Neural progenitor cell (in vitro differentiated cells): ENCODE measurements around the gene CLCN4. TPM values are rescaled to one million over a fixed set of nuclear protein-coding genes. Genes with fewer than 3 reads are reported as not detected.

Source experiments
- DNase-seq: peaks from one replicate; pipeline ENCODE4 v3.0.0-alpha.2; 2016; ENCODE audit warnings: low spot score
- H2AFZ ChIP-seq: fragments of 200-600 bp; sonication (generic); replicated peaks from 2 replicates; pipeline ENCODE4 v1.6.1; 2016; ENCODE audit warnings: antibody characterized with exemption
- H3F3A ChIP-seq: fragments of 200-600 bp; sonication (generic); 2 replicates; pipeline ENCODE4 v1.6.1; 2016; ENCODE audit warnings: antibody characterized with exemption, low read depth
- H3K27ac ChIP-seq: fragments of 200-600 bp; sonication (generic); 2 replicates; pipeline ENCODE4 v1.5.1; 2016; ENCODE audit warnings: mild to moderate bottlenecking
- H3K27me3 ChIP-seq: fragments of 200-600 bp; sonication (generic); 2 replicates; pipeline ENCODE4 v1.6.1; 2016; ENCODE audit warnings: mild to moderate bottlenecking, moderate library complexity
- H3K36me3 ChIP-seq: fragments of 200-600 bp; sonication (generic); 2 replicates; pipeline ENCODE4 v1.5.1; 2016
- H3K4me1 ChIP-seq: fragments of 200-600 bp; sonication (generic); 2 replicates; pipeline ENCODE4 v1.6.1; 2016; ENCODE audit warnings: mixed run types
- H3K4me2 ChIP-seq: fragments of 200-600 bp; sonication (generic); 2 replicates; pipeline ENCODE4 v1.6.1; 2016
- H3K4me3 ChIP-seq: fragments of 200-600 bp; sonication (generic); 2 replicates; pipeline ENCODE4 v1.5.1; 2016
- H3K79me2 ChIP-seq: fragments of 200-600 bp; sonication (generic); 2 replicates; pipeline ENCODE4 v1.6.1; 2016; ENCODE audit warnings: low read depth
- H3K9ac ChIP-seq: fragments of 200-600 bp; sonication (generic); 2 replicates; pipeline ENCODE4 v1.6.1; 2016
- H3K9me3 ChIP-seq: fragments of 200-600 bp; sonication (generic); 2 replicates; pipeline ENCODE4 v1.5.1; 2016; ENCODE audit warnings: low read depth
- H4K20me1 ChIP-seq: fragments of 200-600 bp; sonication (generic); 2 replicates; pipeline ENCODE4 v1.6.1; 2016; ENCODE audit warnings: low read depth
- H3K27ac Mint-ChIP-seq: 3 replicates; pipeline ENCODE4 v1.8.0; 2021; ENCODE audit warnings: mixed read lengths
- H3K27me3 Mint-ChIP-seq: 2 replicates; pipeline ENCODE4 v1.8.0; 2022; ENCODE audit warnings: low read depth, mild to moderate bottlenecking, inconsistent platforms, moderate library complexity, mixed read lengths; ENCODE audit not compliant: insufficient read depth
- H3K36me3 Mint-ChIP-seq: 3 replicates; pipeline ENCODE4 v1.8.0; 2021; ENCODE audit warnings: mixed read lengths
- H3K4me1 Mint-ChIP-seq: 3 replicates; pipeline ENCODE4 v1.8.0; 2021; ENCODE audit warnings: mixed read lengths
- H3K4me3 Mint-ChIP-seq: 3 replicates; pipeline ENCODE4 v1.8.0; 2021; ENCODE audit warnings: mild to moderate bottlenecking, moderate library complexity, mixed read lengths
- H3K9me3 Mint-ChIP-seq: 3 replicates; pipeline ENCODE4 v1.8.0; 2020; ENCODE audit warnings: mixed read lengths
- EZH2 ChIP-seq: fragments of 200-600 bp; sonication (generic); IDR thresholded peaks from 2 replicates; pipeline ENCODE4 v1.6.1; 2017; ENCODE audit warnings: antibody characterized with exemption, mild to moderate bottlenecking, moderate library complexity
- EZH2phosphoT487 ChIP-seq: fragments of 200-600 bp; sonication (generic); IDR thresholded peaks from 2 replicates; pipeline ENCODE4 v1.6.1; 2017; ENCODE audit warnings: antibody characterized with exemption
- total RNA-seq: library from RNA; depleted of rRNA; stranded (reverse); fragments of >200 nt; gene quantifications from 2 replicates; pipeline ENCODE4 v1.2.3, GENCODE V29; 2015; ENCODE audit warnings: low replicate concordance
- TF ChIP-seq, protein P1 (sequence below): fragments of 200-600 bp; sonication (generic); IDR thresholded peaks from 2 replicates; pipeline ENCODE4 v1.5.1; 2017; ENCODE audit warnings: antibody characterized with exemption, mild to moderate bottlenecking

CLCN4 gene
- total RNA-seq, 1 donor from 2014 or later = 6.6 TPM

DNA sequence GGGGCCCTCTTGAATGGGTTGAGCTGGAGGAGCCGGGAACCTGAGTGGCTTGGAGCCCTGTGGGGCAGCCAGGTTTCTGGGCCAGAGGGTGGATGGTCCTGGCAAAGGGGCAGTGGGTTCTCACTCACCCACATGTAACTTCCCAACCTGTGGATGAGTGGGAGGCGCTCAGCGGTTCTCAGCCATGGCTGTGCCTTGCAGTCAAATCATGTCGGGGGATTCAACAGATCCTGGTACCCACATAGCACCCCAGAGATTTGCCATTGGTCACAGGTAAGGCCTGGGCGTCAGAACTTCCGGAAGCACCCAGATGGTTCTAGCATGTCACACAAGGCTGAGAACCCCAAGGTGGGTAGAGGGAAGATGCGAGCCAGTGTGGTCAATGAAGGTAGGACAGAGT is 21.9 kb upstream of the CLCN4 start:
- Histone ChIP-seq H3K4me2 (no peak overlapping the region), H4K20me1 (no peaks in the 10 kb centered on the region), H3K27me3 (no peaks in the 10 kb centered on the region), H3K4me1 (peaks cover 9% of the 10 kb centered on the region), H3K79me2 (no peaks in the 10 kb centered on the region), H3F3A (peaks cover 3% of the 10 kb centered on the region), H3K27ac (no peak overlapping the region), H2AFZ (no peak overlapping the region), H3K9ac (no peak overlapping the region), H3K9me3 (peaks cover 3% of the 10 kb centered on the region), H3K4me3 (no peak overlapping the region), H3K36me3 (no peaks in the 10 kb centered on the region)
- DNase-seq = no peak
- Mint-ChIP-seq H3K4me1 (no peaks in the 10 kb centered on the region), H3K27me3 (peaks cover 5% of the 10 kb centered on the region), H3K36me3 (peaks cover 57% of the 10 kb centered on the region), H3K9me3 (peaks cover 35% of the 10 kb centered on the region), H3K27ac (no peak overlapping the region), H3K4me3 (no peak overlapping the region)
- TF ChIP-seq, protein P1, sequence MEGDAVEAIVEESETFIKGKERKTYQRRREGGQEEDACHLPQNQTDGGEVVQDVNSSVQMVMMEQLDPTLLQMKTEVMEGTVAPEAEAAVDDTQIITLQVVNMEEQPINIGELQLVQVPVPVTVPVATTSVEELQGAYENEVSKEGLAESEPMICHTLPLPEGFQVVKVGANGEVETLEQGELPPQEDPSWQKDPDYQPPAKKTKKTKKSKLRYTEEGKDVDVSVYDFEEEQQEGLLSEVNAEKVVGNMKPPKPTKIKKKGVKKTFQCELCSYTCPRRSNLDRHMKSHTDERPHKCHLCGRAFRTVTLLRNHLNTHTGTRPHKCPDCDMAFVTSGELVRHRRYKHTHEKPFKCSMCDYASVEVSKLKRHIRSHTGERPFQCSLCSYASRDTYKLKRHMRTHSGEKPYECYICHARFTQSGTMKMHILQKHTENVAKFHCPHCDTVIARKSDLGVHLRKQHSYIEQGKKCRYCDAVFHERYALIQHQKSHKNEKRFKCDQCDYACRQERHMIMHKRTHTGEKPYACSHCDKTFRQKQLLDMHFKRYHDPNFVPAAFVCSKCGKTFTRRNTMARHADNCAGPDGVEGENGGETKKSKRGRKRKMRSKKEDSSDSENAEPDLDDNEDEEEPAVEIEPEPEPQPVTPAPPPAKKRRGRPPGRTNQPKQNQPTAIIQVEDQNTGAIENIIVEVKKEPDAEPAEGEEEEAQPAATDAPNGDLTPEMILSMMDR = no peak
- TF ChIP-seq EZH2 (no peak), EZH2phosphoT487 (no peak)

DNA sequence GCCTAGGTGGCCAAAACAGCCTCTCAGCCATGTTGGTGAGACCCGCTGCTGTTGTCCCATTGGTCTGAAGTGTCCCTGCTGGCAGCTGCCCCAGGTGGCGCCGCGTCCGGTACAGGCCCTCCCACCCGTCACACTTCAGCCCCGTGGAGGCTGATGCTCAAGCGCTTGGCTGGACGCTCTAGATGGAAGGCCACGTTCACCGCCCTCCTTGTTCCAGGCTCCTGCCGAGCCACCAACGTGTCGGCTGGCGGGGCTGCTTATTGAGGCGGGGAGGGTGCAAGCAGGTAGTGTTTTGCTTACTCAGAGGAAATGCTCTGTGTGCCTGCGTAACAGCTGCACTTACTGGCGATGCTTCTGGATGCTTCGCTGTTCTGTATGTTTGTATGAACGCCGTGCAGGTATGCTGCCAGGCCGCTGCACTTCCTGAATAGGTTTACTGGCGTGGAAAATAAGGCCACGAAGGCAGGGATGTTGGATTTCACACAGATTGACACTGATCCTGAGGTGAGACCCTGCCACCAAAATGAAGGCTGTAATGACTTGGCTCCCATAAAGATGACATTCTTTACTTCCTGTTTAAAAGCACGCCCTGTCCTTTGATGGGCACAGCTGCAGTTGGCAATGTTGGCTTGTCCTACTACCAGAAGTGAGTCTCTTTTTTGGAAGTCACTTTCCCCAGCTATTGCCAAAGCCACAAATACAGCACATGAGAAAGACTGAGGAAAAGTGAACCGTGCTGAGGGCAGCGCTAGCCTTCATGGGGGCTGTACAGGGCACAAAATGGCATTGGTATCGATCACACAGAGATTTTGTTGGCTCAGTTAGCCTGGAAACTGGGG is 21.0 kb upstream of the CLCN4 start:
- peaks cover 3% of the 10 kb centered on the region for H3F3A ChIP-seq
- no peak overlapping the region for H3K4me3 Mint-ChIP-seq
- TF ChIP-seq, protein P1 = no peak
- TF ChIP-seq EZH2phosphoT487 (no peak), EZH2 (no peak)
- H3K27me3 Mint-ChIP-seq = peaks cover 5% of the 10 kb centered on the region
- H3K27ac Mint-ChIP-seq = no peak overlapping the region
- H3K36me3 ChIP-seq = no peaks in the 10 kb centered on the region
- H3K27ac ChIP-seq = no peak overlapping the region
- no peak overlapping the region for H3K4me3 ChIP-seq
- no peak overlapping the region for H3K9ac ChIP-seq
- H3K4me2 ChIP-seq = no peak overlapping the region
- peaks cover 2% of the 10 kb centered on the region for H3K9me3 ChIP-seq
- H4K20me1 ChIP-seq = no peaks in the 10 kb centered on the region
- no peaks in the 10 kb centered on the region for H3K27me3 ChIP-seq
- H3K9me3 Mint-ChIP-seq = peaks cover 35% of the 10 kb centered on the region
- no peak for DNase-seq
- H3K4me1 Mint-ChIP-seq = no peaks in the 10 kb centered on the region
- no peaks in the 10 kb centered on the region for H3K79me2 ChIP-seq
- no peak overlapping the region for H2AFZ ChIP-seq
- peaks cover 9% of the 10 kb centered on the region for H3K4me1 ChIP-seq
- H3K36me3 Mint-ChIP-seq = peaks cover 57% of the 10 kb centered on the region

DNA sequence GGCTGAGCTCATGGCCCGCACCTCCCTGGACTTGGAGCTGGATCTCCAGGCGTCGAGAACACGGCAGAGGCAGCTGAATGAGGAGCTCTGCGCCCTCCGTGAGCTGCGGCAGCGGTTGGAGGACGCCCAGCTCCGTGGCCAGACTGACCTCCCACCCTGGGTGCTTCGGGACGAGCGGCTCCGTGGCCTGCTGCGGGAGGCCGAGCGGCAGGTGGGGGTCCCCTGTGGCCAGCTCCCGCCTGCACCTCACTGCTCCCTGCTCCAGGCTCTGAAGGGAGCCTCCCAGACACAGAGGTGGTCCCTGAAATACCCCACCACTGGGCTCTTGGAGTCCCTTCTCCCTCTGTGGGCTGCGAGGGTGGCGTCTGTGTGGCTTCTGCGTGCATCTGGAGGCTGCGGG is 18.0 kb upstream of the CLCN4 start:
- no peak overlapping the region for H3K4me2 ChIP-seq
- Mint-ChIP-seq H3K27me3 (peaks cover 4% of the 10 kb centered on the region), H3K9me3 (peaks cover 19% of the 10 kb centered on the region), H3K4me1 (no peaks in the 10 kb centered on the region), H3K4me3 (no peak overlapping the region), H3K36me3 (peaks cover 48% of the 10 kb centered on the region), H3K27ac (no peak overlapping the region)
- DNase-seq = no peak
- H3K9me3 ChIP-seq = no peaks in the 10 kb centered on the region
- TF ChIP-seq, protein P1 = no peak
- TF ChIP-seq EZH2phosphoT487 = no peak
- TF ChIP-seq EZH2 = no peak
- H3K79me2 ChIP-seq = no peaks in the 10 kb centered on the region
- H3K4me3 ChIP-seq = no peak overlapping the region
- H3K36me3 ChIP-seq = no peaks in the 10 kb centered on the region
- no peaks in the 10 kb centered on the region for H4K20me1 ChIP-seq
- H3K9ac ChIP-seq = no peak overlapping the region
- H3K27me3 ChIP-seq = no peaks in the 10 kb centered on the region
- no peak overlapping the region for H3K27ac ChIP-seq
- no peaks in the 10 kb centered on the region for H3K4me1 ChIP-seq
- H3F3A ChIP-seq = no peaks in the 10 kb centered on the region
- no peak overlapping the region for H2AFZ ChIP-seq
